ENCODE data around the gene ABCC1. TPM values are rescaled to one million over a fixed set of nuclear protein-coding genes. Genes with fewer than 3 reads are reported as not detected.

The ABCC1 gene
- total RNA-seq, 6 experiments from 2014 or later: 49.3 to 63.6 (median 57.1) TPM

- H3K36me3 Mint-ChIP-seq (ENCODE audit: low read depth): no peaks in the 10 kb centered on the region
- H3K27me3 Mint-ChIP-seq (ENCODE audit: insufficient read depth): peaks cover 11% of the 10 kb centered on the region
- H3K27ac Mint-ChIP-seq: no peak overlapping the region
- no peaks in the 10 kb centered on the region; the same call in 1 of the 2 replicates for H3K9me3 Mint-ChIP-seq
- H3K4me1 Mint-ChIP-seq (ENCODE audit: low read depth): no peaks in the 10 kb centered on the region
- DNase-seq: no peak
- no peak for TF ChIP-seq CTCF (IDR thresholded peaks at IDR 0.05)
- no peak overlapping the region for H3K4me3 Mint-ChIP-seq
Observed at GRCh38 chr16:16164243-16164642, 214.8 kb downstream of the ABCC1 start.

DNA sequence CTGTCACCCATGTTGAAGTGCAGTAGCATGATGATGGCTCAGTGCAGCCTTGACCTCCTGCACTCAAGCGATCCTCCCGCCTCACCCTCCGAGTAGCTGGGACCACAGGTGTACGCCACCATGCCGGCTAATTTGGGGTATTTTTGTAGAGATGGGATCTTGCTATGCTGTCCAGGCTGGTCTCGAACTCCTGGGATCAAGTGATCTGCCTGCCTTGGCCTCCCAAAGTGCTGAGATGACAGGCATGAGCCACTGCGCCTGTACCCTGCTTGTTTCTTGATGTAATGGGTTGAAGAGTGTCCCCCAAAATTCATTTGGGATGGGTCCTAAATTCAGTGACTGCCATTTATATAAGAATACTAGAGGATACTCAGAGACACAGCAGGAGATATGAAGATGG, 216.7 kb downstream of the ABCC1 start:
- no peak overlapping the region for H3K27ac Mint-ChIP-seq
- H3K36me3 Mint-ChIP-seq (ENCODE audit: low read depth): no peaks in the 10 kb centered on the region
- peaks cover 9% of the 10 kb centered on the region for H3K27me3 Mint-ChIP-seq (ENCODE audit: insufficient read depth)

DNA sequence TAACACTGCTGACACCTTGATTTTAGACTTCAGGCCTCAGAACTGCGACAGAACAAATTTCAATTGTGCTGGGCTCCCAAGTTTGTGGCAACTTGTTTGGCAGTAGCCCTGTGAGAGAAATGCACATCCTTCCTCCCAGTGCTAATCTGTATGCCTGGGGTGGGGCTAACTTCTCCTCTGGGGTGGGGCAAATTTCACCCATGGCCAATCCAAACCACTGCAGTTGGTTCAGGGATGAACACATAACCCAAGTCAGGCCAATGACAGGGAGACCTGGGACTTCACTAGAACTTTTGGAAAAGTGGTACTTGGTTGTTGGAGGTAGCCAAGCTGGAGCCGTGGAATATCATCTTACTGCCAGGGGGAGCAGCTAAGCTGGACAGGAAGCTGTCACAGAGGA, 217.5 kb downstream of the ABCC1 start:
- Mint-ChIP-seq H3K27ac (no peak overlapping the region), H3K36me3 (ENCODE audit: low read depth) (no peaks in the 10 kb centered on the region), H3K4me1 (ENCODE audit: low read depth) (no peaks in the 10 kb centered on the region), H3K9me3 (no peaks in the 10 kb centered on the region), H3K4me3 (no peak overlapping the region), H3K27me3 (ENCODE audit: insufficient read depth) (peaks cover 6% of the 10 kb centered on the region)
- DNase-seq: no peak
- TF ChIP-seq CTCF (IDR thresholded peaks at IDR 0.05): no peak

More for the DNA sequence above, 216.7 kb downstream of the ABCC1 start:
- DNase-seq: no peak
- H3K4me1 Mint-ChIP-seq (ENCODE audit: low read depth): no peaks in the 10 kb centered on the region
- H3K9me3 Mint-ChIP-seq: no peaks in the 10 kb centered on the region
- no peak for TF ChIP-seq CTCF (IDR thresholded peaks at IDR 0.05)
- no peak overlapping the region for H3K4me3 Mint-ChIP-seq

DNA sequence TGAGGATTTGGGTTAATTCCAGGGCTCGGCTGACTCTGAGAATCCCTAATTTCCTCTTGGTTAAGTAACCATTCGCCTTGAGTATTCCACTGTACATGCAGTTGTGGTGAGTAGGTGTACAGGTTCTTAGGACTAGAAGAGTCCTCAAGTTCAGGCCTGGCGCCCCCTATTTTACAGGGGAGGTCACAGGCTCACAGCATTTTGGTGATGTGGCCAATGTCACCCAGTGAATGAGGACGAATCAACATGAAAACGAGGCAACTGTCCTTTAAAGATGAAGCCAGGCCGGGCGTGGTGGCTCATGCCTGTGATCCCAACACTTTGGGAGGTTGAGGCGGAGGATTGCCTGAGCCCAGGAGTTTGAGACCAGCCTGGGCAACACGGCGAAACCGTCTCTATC, 218.5 kb downstream of the ABCC1 start:
- H3K27ac Mint-ChIP-seq: no peak overlapping the region
- TF ChIP-seq CTCF (IDR thresholded peaks at IDR 0.05): no peak; the same call in 1 of the 2 replicates
- no peak for DNase-seq
- H3K27me3 Mint-ChIP-seq (ENCODE audit: insufficient read depth): peaks cover 4% of the 10 kb centered on the region
- H3K4me3 Mint-ChIP-seq: no peak overlapping the region
- no peaks in the 10 kb centered on the region for H3K4me1 Mint-ChIP-seq (ENCODE audit: low read depth)
- no peaks in the 10 kb centered on the region for H3K9me3 Mint-ChIP-seq
- no peaks in the 10 kb centered on the region for H3K36me3 Mint-ChIP-seq (ENCODE audit: low read depth)

- Mint-ChIP-seq H3K4me1 (ENCODE audit: low read depth) (no peaks in the 10 kb centered on the region), H3K4me3 (no peak overlapping the region), H3K9me3 (no peaks in the 10 kb centered on the region), H3K27me3 (ENCODE audit: insufficient read depth) (peaks cover 4% of the 10 kb centered on the region), H3K27ac (no peak overlapping the region), H3K36me3 (ENCODE audit: low read depth) (no peaks in the 10 kb centered on the region)
- no peak for TF ChIP-seq CTCF (IDR thresholded peaks at IDR 0.05)
- DNase-seq: no peak
Observed at GRCh38 chr16:16168431-16168830, 219.0 kb downstream of the ABCC1 start.

DNA sequence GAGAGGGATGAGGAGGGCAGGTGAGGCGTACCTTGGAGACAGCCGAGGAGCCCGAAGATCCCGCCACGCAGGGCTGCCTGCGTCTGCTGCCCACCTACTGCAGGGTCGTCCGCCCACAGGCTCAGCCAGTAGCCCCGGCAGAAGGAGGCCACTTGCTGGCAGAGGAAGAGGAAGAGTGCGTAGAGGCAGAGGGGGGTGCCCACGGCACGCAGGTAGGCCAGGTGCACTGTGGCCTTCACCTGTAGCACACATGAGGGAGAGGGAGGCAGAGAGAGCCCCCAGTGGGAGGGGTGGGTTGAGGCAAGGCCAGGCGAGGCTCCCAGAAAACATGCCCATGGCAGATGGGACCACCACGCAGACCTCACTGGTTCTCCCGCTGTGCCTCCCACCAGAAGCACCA, 220.2 kb downstream of the ABCC1 start:
- Mint-ChIP-seq H3K36me3 (ENCODE audit: low read depth) (no peaks in the 10 kb centered on the region), H3K4me3 (no peak overlapping the region), H3K27ac (no peak overlapping the region), H3K27me3 (ENCODE audit: insufficient read depth) (peaks cover 6% of the 10 kb centered on the region), H3K4me1 (ENCODE audit: low read depth) (no peaks in the 10 kb centered on the region), H3K9me3 (no peaks in the 10 kb centered on the region)
- no peak for TF ChIP-seq CTCF (IDR thresholded peaks at IDR 0.05)
- DNase-seq: no peak
